GM18508 (cell line): ENCODE results near the gene FAM13C.

ENCODE experiments used
- ATAC-seq: cut with Tn5 transposase; IDR thresholded peaks from one replicate; pipeline ENCODE4 v1.9.1; 2021; ENCODE audit warnings: moderate number of reproducible peaks; ENCODE audit not compliant: insufficient read depth, unreplicated experiment

FAM13C gene

DNA sequence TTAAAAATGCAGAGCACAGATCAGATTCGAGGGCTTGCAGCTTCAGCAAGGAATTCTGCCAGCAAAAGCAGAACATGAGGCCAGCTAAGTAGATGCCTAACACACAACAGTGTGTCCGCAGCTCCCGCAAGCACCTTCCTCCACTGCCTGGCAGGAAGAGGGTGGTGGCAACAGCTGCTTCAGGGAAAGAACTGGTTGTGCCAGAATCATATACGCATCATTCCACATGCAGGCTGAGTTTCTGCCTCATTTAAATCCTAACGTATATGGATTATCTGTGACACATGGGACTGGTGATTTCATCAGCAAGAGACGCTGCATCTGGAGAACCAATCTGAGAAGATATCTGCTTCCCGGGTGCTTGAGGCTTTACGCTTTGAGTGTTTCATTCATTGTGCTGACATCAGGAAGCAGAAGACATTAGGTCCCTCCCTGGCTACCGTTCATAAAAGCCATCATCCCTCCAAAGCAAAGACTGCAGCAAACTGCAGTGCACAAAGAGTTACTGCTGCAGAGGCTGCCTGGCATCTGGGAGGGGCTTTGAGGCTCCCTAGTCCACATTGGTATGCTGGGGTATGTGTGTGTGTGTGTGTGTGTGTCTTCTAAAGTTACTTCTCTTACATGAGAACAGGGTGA, 78.8 kb downstream of the FAM13C start:
- ATAC-seq: no peak

DNA sequence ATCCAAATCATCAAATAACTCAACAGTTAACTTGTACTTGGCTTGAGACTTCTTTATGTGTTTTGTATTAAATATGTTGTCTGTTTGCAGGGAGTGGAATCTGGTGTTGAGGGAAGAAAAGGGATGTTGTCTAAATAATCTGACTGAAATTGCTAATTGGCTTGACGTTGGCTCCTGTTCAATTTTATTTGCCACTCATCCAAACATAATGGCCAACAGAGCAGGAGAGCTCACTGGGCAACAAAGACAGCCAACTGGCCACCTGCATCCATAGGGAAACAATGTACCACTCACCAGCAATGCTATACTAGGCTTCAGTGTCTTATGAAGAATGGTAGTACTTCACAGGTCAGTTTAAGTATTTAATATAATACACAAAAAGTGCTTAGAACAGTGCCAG, 80.5 kb downstream of the FAM13C start:
- ATAC-seq: no peak

DNA sequence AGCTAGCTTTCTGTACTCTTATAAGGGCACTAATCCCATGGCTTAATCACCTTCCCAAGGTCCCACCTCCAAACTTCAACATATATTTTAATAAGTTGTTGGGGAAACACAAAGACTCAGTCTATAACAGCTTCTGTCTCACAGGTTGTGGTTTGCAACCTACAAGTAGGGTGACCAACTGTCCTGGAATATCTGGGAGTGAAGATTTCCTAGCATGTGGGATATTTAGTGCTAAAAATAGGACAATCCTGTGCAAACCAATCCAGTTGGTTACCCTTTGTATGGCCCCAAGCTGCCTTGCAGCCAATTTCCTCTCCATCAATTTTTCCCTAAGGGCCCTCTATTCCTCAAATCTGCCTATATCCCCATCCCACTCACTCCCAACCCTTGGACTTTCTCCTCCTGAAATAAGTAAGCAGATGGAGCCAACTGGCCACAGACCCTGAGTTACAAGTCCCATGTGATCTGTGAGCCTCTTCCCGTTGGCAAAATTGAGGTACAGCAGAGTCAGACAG, 82.3 kb downstream of the FAM13C start:
- ATAC-seq: no peak

GRCh38 chr10:59279476-59279875, 82.9 kb downstream of the FAM13C start:
- ATAC-seq: no peak

DNA sequence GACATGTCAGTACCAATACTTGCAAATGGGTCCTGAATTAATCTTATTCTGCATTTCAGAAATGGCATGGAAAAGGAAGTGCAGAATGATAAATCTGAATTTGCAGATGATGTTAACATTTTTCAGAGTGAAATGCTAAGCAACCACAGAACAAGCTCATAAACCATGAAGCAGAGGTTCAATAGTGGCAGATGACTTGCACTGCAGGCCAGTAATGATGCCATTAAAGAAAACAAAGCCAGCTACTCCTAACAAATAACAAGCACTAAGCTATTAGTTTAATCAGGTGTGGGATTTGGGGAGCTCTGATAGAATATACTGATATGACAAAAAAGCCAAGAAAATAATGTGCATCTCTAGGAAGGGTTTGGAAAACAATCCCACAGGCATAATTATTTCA, 85.4 kb downstream of the FAM13C start:
- ATAC-seq: no peak

DNA sequence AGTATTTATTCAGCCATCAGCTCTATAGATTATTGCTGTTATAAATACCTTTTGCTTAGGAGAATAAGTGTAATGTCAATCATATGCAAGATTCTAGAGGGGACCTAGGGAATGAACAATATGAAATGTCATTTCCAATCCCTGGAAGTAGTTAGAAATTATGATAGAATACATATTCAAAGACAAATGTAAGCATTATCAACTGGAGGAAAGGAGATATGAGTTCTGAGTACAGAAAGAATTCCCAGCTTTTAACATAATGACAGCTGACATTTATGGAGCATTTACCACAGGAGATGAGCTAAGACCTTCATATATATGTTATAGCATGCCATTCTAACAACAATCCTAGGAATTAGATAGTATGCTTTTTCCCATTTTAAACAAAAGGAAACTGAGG, 86.2 kb downstream of the FAM13C start:
- no peak for ATAC-seq

DNA sequence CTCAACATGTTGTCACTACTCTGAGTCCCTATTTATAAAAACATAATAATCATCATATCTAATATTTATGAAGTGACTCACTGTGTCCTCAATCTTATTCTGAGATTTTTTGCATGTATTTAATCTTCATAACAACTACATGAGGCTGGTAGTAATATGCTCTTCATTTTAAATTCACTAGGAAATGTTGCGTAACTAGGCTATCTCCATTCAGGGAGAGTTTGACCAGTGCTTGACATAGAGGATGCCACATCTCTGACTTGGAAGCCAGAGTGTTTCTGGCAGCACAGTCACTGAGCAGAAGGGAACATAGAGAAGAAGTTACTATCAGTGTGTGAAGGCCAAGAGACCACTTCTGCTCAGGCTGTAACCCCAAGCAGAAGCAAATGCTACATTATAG, 88.9 kb downstream of the FAM13C start:
- ATAC-seq: no peak

DNA sequence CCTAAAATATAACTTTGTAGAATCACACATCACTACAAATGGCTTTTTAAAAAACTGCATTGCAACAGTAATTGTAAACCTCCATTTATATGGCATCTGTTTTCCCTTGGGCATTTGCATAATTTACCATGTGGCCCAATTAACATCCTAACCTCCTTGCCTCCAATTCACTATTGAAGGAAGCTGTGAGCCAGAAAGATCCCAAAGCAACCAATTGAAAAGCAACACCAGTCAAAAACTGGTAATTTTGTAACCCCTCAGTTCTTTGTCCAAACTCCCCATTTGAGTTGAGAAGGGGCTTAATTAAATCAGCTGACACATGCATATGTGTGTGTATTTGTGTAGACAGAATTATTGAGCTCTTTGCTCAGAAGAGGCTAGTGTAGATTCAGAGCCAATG, 90.3 kb downstream of the FAM13C start:
- no peak for ATAC-seq

DNA sequence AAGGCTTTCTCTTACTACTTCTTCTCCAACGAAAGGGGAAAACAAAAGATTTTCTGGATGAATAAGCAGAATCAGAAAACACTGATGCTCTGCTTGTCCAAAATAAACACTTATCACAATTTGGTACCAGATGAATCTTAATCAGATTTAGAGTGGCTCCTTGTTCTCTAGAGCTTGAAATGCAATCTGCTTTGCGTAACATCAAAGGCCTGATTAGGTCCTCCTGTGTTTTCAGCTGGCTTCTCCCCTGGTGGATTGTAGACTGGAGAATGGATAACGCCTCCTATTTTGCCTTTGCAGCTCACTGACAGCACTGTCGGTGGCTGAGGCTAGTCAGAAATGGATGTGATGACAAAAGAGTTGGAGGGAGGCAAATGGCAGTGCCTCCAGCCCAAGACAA, 91.2 kb downstream of the FAM13C start:
- ATAC-seq: no peak

DNA sequence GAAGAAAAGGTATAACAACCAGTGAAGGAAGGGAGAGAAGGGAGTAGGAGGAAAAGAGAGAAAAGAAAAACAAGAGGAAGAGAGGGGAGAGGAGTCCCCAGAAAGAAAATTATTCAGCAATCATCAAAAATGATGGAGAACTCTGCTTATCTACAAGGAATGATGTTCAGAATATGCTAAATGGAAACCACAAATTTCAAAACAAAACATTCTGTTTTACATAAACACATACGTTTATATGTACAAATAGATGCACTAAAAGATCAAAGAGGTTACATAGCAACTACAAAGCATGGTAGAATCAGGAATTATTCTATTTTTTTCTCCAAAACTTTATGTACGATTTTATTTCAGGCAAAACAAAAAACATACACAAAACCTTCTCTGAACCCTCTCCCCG, 91.9 kb downstream of the FAM13C start:
- no peak for ATAC-seq

DNA sequence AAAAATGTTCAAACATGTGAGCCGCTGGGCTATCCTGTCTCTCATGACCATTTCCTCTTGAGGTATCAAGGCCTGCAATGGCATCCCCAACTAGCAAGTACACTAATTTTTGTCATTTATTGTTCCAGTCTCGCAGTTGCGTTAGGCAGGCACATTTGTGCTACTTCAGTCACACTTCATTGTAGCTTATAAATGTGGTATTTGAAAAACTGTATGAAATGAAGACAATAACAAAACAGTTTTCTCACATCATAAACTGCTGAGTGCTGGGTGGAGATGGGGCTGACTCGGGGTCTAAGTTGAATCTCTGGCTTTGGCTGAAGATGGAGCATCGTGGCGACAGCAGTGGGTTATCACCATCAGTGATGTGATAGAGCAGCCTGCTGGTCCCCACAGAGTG, 92.7 kb downstream of the FAM13C start:
- ATAC-seq: no peak

DNA sequence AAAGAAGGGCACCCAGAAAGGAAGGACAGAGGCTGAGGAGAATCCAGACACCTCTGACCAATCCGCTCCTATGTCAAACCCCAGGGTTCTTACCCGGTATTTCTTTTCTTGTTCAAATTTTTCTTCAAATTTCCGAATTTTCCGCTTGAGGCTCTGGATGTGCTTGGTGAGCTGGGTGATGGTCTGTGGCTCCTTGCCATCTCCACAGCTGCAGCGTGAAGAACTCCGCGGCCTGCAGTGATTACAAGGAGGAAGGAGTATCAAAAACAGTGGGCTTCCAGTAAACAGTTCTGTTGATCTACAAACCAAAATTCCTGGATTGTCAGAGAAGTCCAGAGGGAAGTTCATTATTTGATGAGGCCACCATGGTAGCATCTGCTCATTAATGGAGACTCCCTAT, 93.9 kb downstream of the FAM13C start:
- no peak for ATAC-seq

- ATAC-seq: no peak
Observed at GRCh38 chr10:59266321-59266720, 96.0 kb downstream of the FAM13C start.

- ATAC-seq: no peak
Observed at GRCh38 chr10:59265141-59265540, 97.2 kb downstream of the FAM13C start.

DNA sequence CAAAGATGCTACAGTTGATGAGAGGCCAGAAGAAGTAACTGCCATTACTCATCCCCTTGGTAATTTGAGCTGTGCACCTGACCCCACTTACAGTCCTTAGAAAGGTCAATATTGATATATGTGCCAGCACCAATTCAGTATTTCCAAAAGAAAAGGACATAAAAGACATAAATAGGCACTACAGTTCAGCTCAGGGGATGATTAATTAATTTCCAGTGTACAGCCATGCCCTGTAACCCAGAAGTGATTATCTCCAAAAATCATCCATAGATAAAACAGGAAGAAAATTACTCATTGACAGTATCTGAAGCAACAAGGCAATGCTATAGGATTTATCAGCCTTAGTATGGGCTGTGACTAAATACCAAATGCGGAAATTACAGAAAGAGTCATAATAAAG, 103.5 kb downstream of the FAM13C start:
- no peak for ATAC-seq

GRCh38 chr10:59257224-59257623, 105.1 kb downstream of the FAM13C start:
- no peak for ATAC-seq

DNA sequence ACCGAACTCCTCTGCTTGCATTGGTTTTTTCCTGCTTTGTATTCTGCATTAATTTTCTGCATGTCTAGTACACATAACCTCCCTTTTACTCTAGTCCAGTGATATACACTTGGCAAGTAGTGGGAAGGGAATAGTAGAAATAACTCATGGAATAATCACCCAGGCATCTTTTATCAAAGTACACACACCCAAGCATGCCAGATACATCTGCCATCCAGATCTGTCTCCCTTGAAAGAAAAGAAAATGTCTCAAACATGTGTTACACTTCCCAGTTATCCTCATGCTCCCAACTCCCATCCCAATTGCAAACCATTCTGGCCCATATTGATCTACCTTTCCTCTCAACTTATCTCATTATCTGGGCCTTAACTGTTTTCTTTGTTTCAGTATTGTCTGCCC, 106.9 kb downstream of the FAM13C start:
- no peak for ATAC-seq

DNA sequence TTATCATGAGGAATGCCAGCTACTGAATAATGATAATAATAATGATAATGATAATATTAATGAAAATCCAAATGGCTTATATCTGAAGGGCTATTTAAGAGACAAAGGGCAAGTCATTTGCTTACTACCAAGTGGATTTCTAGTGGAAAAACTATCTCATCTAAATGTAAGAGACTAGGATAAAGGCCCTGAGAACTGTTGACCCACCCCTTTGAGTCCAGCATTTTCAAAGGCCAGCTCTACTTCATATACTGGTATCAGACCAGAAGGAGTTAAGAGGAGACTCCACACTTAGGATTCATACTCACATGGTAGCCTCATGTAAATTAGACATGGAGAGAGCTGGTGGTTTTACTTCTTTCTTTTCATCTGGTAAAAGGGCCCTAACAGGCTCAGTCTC, 109.9 kb downstream of the FAM13C start:
- no peak for ATAC-seq

DNA sequence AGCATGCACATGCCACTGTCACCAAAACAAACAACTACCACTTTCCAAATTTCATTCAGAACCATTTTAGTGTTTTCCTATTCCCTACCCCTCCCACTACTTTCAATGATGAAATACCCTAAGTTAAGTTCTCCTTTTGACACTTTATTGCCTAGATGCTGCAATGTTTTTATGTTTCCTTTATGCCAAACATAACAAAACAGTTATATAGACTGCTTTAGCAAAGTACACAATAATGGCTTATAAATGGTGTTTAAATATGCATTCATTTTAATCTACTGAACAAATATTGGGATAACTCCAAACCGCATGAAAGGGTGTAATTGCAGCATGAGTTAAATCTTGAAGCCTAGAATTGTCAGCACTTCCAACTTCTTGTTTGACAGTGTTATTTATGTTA, 116.7 kb downstream of the FAM13C start:
- ATAC-seq: no peak

DNA sequence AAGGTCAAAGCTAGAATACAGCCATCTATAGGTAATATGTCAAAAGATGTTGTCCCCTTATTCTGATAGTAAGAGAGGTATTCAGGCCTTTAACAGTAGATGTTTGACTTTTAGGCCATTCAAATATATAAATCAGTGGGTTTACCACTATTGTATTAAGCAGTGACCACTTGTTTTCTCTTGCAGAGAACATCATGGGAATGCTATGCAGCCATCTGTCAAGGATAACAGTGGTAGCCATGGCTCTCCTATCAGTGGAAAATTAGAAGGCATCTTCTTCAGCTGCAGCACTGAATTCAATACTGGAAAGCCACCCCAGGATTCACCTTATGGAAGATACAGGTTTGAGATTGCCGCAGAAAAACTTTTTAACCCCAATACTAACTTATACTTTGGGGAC, 117.5 kb downstream of the FAM13C start:
- no peak for ATAC-seq

- no peak for ATAC-seq
Observed at GRCh38 chr10:59243611-59244195, 118.6 kb downstream of the FAM13C start.

DNA sequence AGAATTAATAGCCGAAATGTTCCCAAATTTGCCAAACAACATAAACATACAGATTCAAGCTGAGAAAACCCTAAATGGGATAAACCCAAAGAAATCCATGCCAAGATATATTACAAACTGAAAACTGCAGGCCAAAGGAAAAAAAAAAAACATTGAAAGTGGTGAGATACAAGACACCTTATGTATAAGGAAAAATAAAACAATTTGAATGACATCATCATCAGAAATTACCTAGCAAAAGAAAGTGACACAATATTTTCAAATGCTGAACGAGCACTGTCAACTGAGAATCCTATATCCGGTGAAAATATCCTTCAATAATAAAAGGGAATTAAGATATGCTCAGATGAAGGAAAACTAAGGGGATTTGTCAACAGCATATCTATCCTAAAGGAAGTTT, 119.4 kb downstream of the FAM13C start:
- no peak for ATAC-seq
